Skin epidermis (tissue), 12 donors: ENCODE measurements around the gene PRAMEF12.
"Not testable (repeated sequence)": the region's sequence is repeated elsewhere in the genome, so short reads cannot be mapped to it uniquely, and the experiment has no call there.

Source experiments
- H3K27ac ChIP-seq, 21 experiments: fragments of 200-600 bp; sonication (generic) in 11 of 21; one replicate each; pipeline ENCODE4 v1.5.0; 2020; ENCODE audit warnings: mild to moderate bottlenecking in 3 of 21, inconsistent platforms in 2 of 21, moderate library complexity in 2 of 21
- H3K4me3 ChIP-seq, 7 experiments: fragments of 200-600 bp; sonication (generic) in 2 of 7; one replicate each; pipeline ENCODE4 v1.5.0; 2020; ENCODE audit warnings: inconsistent platforms in 2 of 7, mild to moderate bottlenecking in 2 of 7, moderate library complexity in 1 of 7

Gene PRAMEF12

GRCh38 chr1:12773438-12773837 lies at the start of gene PRAMEF12:
TSS of gene PRAMEF12 (plus strand) at chr1:12773738. CDS start at chr1:12774868, 1,130 bp downstream.
- no peak within 1 kb of the TSS for H3K4me3 ChIP-seq
- H3K27ac ChIP-seq = no peak within 1 kb of the TSS

- no peak overlapping the region for H3K27ac ChIP-seq
- H3K4me3 ChIP-seq = no peak overlapping the region
Observed at GRCh38 chr1:12728391-12728790, 45.1 kb upstream of the PRAMEF12 start.

- no peak overlapping the region for H3K4me3 ChIP-seq
Observed at GRCh38 chr1:12730156-12730555, 43.4 kb upstream of the PRAMEF12 start.

GRCh38 chr1:12731084-12731483 lies 42.5 kb upstream of the PRAMEF12 start:
- not testable (repeated sequence) for H3K27ac ChIP-seq, H3K4me3 ChIP-seq

More at GRCh38 chr1:12730156-12730555, 43.4 kb upstream of the PRAMEF12 start:
- no peak overlapping the region for H3K27ac ChIP-seq

- Histone ChIP-seq H3K27ac (no peak overlapping the region), H3K4me3 (no peak overlapping the region)
Observed at GRCh38 chr1:12734651-12735050, 38.9 kb upstream of the PRAMEF12 start.

GRCh38 chr1:12738934-12739333 lies 34.6 kb upstream of the PRAMEF12 start:
- Histone ChIP-seq H3K4me3 (no peak overlapping the region), H3K27ac (no peak overlapping the region)

- Histone ChIP-seq H3K27ac (no peak overlapping the region), H3K4me3 (no peak overlapping the region)
Observed at GRCh38 chr1:12739613-12740012, 33.9 kb upstream of the PRAMEF12 start.

- no peak overlapping the region for H3K4me3 ChIP-seq
- no peak overlapping the region for H3K27ac ChIP-seq
Observed at GRCh38 chr1:12741946-12742345, 31.6 kb upstream of the PRAMEF12 start.

- Histone ChIP-seq H3K4me3 (no peak overlapping the region), H3K27ac (no peak overlapping the region)
Observed at GRCh38 chr1:12745126-12745991, 28.2 kb upstream of the PRAMEF12 start.

- H3K27ac ChIP-seq = no peak within 1 kb of the TSS
- H3K4me3 ChIP-seq = no peak within 1 kb of the TSS
Observed at GRCh38 chr1:12745992-12746323, 27.6 kb upstream of the PRAMEF12 start, which contains the start of gene CFAP107. TSS of gene CFAP107 (plus strand) at chr1:12746200. CDS start at chr1:12746431, 231 bp downstream.

- H3K4me3 ChIP-seq = no peak overlapping the region
- H3K27ac ChIP-seq = no peak overlapping the region
Observed at GRCh38 chr1:12748778-12749355, 24.7 kb upstream of the PRAMEF12 start.

GRCh38 chr1:12754738-12755137 lies 18.8 kb upstream of the PRAMEF12 start:
- Histone ChIP-seq H3K4me3 (no peak overlapping the region), H3K27ac (no peak overlapping the region)

GRCh38 chr1:12756273-12756672 lies 17.3 kb upstream of the PRAMEF12 start:
- no peak overlapping the region for H3K27ac ChIP-seq
- no peak overlapping the region for H3K4me3 ChIP-seq

- H3K27ac ChIP-seq = no peak overlapping the region
- H3K4me3 ChIP-seq = no peak overlapping the region
Observed at GRCh38 chr1:12756768-12757413, 16.6 kb upstream of the PRAMEF12 start.

GRCh38 chr1:12757836-12758235 lies 15.7 kb upstream of the PRAMEF12 start:
- H3K27ac ChIP-seq = no peak overlapping the region
- no peak overlapping the region for H3K4me3 ChIP-seq

- Histone ChIP-seq H3K27ac (no peak overlapping the region), H3K4me3 (no peak overlapping the region)
Observed at GRCh38 chr1:12760256-12760795, 13.2 kb upstream of the PRAMEF12 start.

GRCh38 chr1:12761781-12762180 lies 11.8 kb upstream of the PRAMEF12 start:
- Histone ChIP-seq H3K4me3 (no peak overlapping the region), H3K27ac (no peak overlapping the region)

- Histone ChIP-seq H3K27ac (no peak overlapping the region), H3K4me3 (no peak overlapping the region)
Observed at GRCh38 chr1:12762766-12763165, 10.8 kb upstream of the PRAMEF12 start.

- H3K4me3 ChIP-seq = no peak overlapping the region
- H3K27ac ChIP-seq = no peak overlapping the region
Observed at GRCh38 chr1:12763479-12763878, 10.1 kb upstream of the PRAMEF12 start.

GRCh38 chr1:12764016-12764415 lies 9.5 kb upstream of the PRAMEF12 start:
- H3K27ac ChIP-seq = no peak overlapping the region

GRCh38 chr1:12769031-12769430 lies 4.5 kb upstream of the PRAMEF12 start:
- H3K27ac ChIP-seq = no peak overlapping the region
- no peak overlapping the region for H3K4me3 ChIP-seq

More at GRCh38 chr1:12764016-12764415, 9.5 kb upstream of the PRAMEF12 start:
- H3K4me3 ChIP-seq = no peak overlapping the region
